Activated gamma-delta T cell treated with anti-CD3 and anti-CD28 coated beads, Interleukin-2, amount 50 U/mL, for 16 hours (primary cell): ENCODE data around the gene ZSWIM3.

ENCODE experiments used
- DNase-seq: peaks from one replicate; pipeline ENCODE4 v3.0.0-alpha.2; 2020; ENCODE audit warnings: low read depth

The ZSWIM3 gene

DNA sequence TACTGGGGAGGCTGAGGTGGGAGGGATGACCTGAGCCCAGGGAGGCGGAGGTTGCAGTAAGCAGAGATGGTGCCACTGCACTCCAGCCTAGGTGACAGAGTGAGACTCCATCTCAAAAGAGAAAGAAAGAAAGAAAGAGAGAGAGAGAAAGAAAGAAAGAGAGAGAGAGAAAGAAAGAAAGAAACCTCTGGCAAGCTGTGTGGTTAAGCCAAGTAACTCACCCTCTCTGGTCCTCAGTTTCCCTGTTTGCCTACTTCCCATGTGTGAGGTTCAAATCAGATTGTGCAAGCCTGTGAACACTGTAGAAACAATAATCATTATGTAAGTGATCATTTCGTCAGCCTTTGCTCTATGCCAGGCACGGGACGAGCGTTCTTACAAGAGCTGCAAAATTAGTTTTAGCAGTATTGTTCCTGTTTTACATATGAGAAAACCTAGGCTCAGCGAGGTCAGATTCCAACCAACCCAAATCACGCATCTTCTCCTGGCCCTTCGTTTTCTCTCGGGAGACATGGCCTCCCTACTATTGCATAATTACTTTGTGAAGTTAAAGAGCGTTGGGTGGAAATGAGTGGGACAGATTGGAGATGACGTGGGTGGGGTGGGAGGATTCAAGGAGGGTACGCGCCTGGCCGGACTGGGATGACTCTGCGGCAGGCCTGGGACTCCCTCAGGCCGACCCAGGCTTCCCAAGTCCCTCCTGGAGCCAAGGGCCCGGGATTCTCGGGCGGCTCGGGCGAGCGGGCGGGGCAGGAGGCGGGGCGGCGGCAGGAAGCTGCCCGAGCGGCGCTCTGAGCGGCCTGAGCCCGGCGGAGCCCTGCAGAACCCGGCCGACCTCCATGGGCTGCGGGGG lies 24.2 kb upstream of the ZSWIM3 start, which contains the start of gene SNX21:
TSS of gene SNX21 (plus strand) at position 770 of the 853 bp plus-strand sequence. CDS start 121 bp downstream, outside the sequence.
- no peak for DNase-seq

DNA sequence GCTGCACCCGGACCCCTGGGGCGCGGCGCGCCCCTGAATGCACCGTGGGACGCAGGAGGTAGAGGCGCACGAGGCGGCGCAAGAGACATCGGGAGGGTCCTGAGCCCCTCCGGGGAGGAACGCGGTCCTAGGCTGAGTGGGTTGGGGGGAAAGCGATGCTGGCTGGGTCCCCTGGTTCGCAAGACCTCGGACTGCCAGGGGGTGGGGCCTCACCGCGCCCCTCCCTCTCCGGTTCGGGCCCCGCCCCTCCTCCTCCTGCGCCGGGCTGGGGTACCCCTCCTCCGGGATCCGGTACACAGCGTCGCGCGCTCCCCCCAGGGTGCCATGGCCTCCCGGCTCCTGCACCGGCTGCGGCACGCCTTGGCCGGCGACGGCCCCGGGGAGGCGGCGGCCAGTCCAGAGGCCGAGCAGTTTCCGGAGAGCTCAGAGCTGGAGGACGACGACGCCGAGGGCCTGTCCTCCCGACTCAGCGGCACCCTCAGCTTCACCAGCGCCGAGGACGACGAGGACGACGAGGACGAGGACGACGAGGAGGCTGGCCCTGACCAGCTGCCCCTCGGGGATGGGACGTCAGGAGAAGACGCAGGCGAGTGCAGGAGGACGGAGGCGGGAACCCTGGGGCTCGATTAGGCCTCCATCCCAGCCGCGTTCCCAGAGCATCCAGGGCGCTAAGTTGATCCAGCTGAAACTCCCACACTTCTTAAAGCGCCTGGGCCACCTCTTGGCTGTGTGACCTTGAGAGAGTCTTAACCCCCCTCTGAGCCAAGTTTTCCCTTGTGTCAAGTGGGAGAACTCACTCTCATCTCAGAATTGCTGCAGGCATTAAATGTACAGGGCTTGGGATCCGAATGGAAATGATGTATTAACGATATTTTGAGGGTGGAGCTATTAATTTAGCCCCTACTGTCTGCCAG lies 23.3 kb upstream of the ZSWIM3 start:
- DNase-seq, result no peak

DNA sequence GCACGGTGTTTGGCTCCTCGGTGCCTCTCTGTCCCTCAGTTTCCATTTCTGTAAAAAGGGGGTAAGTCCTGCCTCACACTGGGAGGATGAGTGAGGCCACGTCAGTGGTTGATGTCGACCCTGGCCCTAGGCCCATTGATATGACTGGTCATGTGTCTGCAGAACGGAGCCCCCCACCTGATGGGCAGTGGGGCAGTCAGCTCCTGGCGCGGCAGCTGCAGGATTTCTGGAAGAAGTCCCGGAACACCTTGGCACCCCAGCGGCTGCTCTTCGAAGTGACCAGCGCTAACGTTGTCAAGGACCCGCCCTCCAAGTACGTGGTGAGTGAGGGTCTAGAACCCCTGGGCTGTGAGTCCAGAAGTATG lies 22.6 kb upstream of the ZSWIM3 start:
- no peak for DNase-seq

DNA sequence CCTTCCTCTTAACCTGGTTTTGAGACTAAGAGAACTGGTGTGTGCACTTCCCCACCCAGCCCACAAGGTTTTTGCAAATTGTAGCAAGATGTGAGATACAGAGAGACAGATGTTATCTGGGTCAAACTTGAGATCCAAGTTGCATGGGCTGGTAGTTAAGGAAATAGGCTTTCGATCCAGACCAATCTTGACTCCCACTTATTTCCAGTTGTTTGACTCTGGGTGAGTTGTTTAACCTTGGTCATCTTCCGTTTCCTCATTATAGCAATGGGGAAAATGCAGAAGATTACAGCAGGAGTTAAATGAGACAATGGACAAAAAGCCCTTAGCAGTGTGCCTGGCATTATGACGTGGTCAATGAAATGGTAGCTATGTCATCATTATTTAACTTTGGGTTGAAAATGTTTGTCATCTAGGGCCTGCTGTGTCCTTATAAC lies 22.1 kb upstream of the ZSWIM3 start:
- no peak for DNase-seq

DNA sequence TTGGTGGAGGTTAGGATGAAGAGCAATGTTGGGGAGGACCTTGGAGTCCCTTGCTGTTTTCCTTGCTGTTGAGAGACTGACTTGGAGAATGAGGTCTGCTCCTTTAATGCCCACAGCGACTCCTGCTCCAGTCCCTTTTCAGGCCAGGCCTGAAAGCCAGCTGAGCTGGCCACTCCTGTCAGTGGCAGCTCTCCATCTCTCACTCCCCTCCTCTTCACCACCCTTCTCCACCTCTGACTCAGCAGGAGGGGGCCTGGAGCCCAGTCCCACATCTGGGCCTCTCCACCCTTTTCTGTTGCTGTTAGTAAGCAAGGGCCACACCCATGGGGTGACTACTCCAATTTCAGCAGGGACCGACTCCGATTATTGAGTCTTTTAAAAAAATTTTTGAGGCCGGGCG lies 21.6 kb upstream of the ZSWIM3 start:
- DNase-seq, result no peak

DNA sequence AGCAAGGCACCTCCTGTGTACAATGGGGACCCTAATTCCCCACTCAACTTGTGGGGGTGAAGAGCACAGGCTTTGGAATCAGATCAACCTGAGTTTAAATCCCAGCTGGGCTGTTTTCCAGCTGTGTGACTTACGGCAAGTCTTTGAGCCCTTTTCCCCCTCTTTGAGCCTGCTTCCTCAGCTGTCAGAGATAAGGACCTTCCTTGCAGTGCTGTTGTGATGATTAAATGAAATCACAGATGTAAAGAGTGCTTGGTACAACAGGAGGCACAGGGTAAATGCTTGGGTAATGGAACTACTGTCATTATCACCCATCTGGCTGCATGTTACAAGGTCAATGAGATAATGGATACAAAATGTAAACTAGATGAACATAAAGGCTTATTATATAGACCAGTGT lies 20.6 kb upstream of the ZSWIM3 start:
- no peak for DNase-seq

DNA sequence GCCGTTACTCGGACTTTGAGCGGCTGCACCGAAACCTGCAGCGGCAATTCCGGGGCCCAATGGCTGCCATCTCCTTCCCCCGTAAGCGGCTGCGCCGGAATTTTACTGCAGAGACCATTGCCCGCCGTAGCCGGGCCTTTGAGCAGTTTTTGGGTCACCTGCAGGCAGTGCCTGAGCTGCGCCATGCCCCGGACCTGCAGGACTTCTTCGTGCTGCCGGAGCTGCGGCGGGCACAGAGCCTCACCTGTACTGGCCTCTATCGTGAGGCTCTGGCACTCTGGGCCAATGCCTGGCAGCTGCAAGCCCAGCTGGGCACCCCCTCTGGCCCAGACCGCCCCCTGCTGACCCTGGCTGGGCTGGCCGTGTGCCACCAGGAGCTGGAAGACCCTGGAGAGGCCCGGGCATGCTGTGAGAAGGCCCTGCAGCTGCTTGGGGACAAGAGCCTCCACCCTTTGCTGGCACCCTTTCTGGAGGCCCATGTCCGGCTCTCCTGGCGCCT lies 16.7 kb upstream of the ZSWIM3 start:
- DNase-seq, result no peak

DNA sequence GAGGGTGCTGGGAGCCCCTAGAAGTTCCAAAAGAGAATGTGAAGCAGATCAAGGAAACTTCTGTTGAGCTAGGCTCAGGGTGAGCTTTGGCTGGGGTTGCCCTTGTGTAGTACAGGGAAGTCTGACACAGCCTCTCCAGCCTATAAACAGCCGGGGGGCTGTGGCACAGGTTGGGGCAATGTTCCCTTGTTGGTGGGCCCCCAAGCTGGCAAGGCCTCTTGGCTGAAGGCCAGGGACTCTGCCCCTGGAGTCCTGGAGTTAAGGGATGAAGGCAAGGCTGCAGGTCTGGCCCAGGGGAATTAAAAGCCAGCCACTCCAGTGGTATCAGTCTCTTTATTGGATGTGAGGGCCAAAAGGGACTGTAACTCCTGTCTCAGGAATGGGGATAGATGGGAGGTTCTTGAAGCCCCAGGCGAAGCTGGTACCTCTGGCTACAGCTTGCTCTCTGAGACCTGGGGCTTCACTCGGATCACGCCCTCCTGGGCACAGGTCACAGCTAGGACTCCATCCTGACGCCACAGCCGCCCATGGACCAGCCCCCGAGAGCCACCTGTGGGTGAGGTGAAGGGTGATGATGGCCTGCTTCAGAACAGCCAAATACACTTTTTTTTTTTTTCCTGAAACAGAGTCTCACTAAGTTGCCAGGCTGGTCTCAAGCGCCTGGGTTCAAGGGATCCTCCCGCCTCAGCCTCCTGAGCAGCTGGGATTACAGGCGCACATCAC lies 15.8 kb upstream of the ZSWIM3 start:
- DNase-seq, result no peak

DNA sequence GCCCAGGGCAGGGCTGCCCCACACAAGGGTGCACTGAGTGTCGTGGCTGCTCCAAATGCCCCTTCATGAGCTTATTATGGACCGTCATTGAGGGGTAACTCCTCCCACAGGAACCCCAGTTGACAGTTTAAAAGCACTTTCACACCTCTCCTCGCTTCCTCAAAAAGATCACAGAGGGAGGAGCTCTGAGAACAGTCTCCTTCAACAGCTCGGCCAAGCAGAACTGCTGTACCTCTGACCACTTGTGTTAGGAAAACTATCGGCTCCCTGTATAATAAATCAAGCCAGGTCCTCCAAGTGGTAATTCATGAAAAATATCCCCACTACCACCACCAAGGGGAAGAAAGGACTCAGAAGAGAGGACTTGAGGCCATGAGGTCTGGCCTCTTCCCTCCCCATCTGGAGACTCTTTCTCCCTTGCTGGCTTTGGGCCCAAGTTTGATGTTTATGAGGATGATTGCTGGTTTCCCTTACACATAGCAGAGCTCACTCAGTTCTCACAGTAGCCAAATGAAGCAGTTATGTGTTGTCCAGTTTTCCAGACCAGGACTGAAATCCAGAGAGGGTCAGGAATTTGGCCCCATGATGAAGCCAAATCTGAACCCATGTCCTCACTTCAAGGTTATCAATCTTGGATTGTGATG lies 15.1 kb upstream of the ZSWIM3 start:
- DNase-seq, result no peak

DNA sequence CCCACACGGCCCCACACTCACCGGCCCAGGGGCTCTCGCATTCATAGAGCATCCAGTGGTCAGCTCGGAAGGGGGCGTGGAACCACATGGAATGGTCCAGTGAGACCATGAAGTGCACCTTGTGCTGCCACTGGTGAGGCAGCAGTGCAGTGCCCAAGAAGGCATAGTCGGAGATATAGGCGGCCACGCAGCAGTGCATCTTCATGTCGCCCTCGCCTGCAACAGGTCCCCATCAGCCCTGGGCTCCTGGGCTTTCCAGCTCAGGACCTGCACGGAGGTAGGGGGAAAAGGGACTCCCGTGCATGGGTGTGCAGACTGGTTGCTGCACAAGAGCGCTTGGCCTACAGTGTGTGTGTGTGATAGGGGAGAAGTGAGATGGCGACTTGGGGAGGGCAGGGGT lies 13.9 kb upstream of the ZSWIM3 start:
- no peak for DNase-seq

DNA sequence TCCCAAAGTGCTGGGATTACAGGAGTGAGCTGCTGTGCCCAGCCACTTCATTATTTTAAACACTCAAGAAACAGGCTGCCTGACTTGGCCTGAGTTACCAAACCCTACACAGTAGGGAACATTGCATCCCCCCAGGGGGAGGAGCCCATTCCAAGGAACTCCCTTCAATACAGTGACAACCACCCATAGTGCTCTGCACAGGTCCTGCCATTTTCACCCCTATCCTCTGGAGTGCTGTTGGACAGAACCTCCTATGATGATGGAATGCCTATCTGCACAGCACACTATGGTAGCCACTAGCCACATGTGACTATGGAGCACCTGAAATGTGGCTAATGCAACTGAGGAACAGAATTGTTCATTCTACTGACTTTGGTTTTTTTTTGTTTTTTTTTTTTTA lies 12.0 kb upstream of the ZSWIM3 start:
- DNase-seq, result no peak

DNA sequence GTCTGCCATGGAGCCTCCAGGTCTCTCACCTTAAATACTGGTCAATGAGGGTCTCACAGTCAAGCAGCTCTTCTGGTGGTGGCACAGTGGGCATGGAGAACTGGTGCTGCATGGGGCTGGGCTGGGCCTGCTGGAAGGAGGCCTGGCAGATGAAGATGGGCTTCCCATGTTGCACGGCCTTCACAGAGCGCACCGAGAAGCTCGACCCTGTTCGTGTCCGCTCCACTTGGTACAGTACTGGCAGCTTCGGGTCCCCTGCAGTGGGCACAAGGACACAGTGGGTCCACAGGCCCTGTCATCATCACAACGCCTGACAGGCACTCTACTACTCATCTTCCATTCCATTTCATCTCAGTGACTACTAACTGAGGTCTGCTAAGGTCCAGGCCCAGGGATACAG lies 9.0 kb upstream of the ZSWIM3 start:
- no peak for DNase-seq

DNA sequence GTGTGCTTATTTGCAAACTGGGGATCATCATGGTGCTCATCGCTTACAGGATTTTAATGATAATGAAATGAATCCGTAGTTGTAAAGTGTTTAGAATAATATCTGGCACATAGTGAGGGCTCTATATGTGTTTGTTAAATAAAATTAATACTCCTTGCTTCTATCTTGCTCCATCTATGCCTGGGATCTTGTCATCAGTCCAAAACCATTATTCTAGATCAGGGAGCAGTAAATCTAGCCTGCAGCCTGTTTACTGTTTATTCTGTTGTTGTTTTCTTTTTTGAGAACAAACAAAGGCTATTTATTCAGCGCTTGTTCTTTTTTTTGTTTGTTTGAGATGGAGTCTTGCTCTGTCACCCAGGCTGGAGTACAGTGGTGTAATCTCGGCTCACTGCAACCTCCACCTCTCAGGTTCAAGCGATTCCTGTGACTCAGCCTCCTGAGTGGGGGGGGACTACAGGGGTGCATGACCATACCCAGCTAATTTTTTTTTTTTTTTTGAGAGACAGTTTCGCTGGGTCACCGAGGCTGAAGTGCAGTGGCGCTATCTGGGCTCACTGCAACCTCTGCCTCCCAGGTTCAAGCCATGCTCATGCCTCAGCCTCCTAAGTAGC lies 8.3 kb upstream of the ZSWIM3 start:
- no peak for DNase-seq

DNA sequence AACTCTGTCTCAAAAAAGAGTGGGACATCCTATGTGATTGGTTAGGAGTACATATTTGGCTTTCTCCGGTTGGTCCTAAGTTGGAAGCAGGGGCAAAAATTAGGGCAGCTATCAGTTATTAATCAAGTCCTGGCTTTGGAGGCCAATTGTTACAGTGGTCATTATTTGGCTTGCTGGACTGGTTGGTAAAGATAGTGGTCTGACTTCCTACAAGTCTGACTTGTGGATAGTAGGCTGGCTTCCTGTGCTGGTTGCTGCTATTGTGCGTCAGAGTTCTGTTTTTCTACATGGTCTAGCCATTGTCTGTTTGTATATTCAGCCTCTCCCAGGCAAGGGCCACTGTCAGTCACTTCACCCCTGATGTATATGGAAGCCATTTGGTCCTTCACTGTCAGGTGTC lies 7.2 kb upstream of the ZSWIM3 start:
- no peak for DNase-seq

DNA sequence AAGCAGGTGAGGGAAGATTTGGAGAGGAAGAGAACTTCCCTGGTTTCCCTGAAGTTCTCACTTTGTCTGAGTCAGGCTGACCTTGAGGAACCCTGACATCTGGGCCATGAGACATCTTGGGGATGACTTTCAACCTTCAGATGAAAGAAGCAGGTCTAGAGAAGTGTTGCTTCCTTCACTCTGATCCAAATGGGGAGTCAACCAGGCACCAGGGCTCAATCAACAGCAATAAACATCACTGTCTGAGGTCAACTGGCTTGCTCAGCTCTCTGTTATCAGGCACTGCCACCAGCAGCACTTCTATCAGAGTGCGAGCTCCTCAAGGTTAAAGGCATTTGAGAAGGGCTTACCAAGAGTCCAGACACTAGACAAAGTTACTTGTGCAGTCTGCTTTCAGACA lies 6.5 kb upstream of the ZSWIM3 start:
- DNase-seq, result no peak

DNA sequence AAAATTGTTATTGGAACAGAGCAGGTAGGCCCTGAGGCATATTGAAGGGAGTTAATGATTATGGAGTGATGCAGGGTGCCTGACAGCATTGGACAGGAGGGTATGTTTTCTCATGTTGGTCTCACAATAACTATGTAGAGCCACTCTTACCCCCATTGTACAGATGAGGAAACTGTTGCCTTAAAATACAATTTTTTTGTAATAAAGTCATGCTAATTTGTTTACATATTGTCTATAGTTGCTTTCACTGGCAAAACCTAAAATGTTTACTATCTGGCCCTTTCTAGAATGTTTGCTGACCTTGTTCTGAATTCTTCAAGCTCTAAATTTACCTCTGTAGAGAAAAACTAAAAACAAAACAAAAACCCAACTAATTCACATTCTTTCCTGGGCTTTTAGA lies 5.9 kb upstream of the ZSWIM3 start:
- DNase-seq, result no peak

DNA sequence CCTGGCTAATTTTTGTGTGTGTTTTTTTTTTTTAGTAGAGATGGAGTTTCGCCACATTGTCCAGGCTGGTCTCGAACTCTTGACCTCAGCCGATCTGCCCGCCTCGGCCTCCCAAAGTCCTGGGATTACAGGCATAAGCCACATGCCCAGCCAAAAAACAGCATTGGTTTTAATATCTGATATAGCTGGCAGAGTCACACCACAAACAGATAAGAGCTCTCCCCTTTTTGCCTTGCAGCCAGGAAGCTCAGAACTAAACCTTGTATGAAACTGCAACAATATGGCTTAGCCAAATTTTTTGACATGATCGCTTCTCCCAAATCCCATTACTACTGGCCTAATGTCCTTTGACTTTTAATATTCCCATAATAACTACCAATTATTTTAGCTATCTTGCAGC lies 5.1 kb upstream of the ZSWIM3 start:
- DNase-seq, result no peak

DNA sequence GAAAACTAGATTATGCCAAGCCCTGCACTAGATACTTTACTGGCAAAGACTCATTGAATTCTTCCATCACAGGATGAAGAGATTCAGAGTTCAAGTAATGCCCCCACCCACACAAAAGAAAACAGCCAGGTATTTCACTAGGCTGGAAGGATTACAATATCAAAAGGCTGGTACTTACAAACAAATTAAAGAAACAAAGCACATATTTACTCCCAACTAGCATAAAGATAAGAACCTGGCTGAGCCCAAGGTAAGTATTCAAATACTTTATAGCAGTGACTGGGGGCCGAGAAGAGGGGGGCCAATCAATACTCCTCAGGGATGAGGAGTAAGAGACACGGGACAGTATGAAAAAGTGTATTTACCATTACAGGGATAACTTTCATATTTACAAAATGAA lies 3.9 kb upstream of the ZSWIM3 start:
- no peak for DNase-seq

DNA sequence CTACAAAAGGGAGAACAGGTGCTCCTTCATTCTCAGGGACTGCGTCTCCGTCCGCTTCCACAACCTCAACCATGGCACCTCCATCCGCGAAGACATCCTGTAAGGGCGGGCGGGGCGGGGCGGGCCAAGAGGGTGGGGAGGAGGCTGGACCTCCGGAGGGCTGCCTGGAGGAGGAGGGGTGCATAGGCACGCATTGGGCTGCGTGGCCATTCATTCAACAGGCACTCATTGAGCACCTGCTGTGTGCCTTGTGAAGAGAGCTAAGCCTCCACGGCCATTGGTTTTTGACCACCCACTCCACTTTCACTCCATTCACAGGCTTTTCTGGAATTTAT lies 435 bp downstream of the ZSWIM3 start:
- DNase-seq, result no peak

DNA sequence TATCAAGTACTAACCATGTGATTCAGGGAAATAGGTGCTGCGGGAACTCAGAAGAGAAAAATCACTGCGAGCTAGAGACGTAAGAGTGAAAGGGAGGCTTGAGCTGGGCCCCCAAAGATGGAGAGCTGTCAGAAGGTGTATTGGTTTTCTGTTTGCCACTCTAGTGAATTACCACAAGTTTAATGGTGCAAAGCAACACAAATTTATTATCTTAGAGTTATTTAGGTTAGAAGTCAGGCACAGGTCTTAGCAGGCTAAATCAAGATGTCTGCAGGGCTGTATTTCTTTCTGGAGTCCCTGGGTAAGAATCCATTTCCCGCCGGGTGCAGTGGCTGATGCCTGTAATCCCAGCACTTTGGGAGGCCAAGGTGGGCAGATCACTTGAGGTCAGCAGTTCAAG lies 2.5 kb downstream of the ZSWIM3 start:
- DNase-seq, result no peak

DNA sequence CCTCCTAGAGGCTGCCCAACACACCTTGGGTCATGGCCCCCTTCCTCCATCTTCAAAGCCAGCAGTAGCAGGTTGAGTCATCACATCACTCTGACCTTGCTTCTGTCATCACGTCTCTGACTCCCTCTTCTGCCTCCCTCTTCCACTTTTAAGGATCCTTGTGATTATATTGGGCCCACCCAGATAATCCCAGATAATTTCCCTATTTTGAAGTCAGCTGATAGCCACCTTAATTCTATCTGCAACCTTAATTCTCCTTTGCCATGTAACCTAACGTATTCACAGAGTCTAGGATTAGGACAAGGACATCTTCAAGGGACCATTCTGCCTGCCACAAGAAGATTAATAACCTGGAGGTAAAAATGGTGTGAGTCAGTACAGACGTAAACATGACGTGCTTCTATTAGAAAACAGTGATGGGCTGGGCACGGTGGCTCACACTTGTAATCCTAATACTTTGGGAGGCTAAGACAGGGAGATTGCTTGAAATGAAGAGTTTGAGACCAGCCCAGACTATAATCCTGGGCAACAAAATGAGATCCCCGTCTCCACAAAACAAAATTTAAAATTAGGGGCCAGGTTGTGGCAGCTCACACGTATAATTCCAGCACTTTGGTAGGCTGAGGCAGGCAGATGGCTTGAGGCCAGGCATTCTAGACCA lies 3.3 kb downstream of the ZSWIM3 start:
- no peak for DNase-seq
